OCI-LY7 (cell line): ENCODE data around the gene NAA20. TPM values are rescaled to one million over a fixed set of nuclear protein-coding genes. Genes with fewer than 3 reads are reported as not detected.

Experiments
- BruUV-seq: library from RNA; stranded (reverse); fragments of 400-500 nt; replicated peaks from 2 replicates; lab custom pipeline; 2021; lab: Mats Ljungman, UMichigan
- CTCF ChIA-PET: fragments of 300-600 bp; sonication (Branson Sonifier 250); formaldehyde crosslinking; loops from one replicate; lab custom pipeline; 2022; ENCODE audit warnings: antibody characterized with exemption; ENCODE audit not compliant: unreplicated experiment; lab: Charles Lee
- POLR2A ChIA-PET: fragments of 300-600 bp; sonication (Branson Sonifier 250); formaldehyde crosslinking; loops from one replicate; lab custom pipeline; 2022; ENCODE audit warnings: antibody characterized with exemption; lab: Charles Lee
- DNase-seq: peaks from one replicate; pipeline ENCODE4 v3.0.0-alpha.2; 2015; ENCODE audit warnings: low spot score
- H2AFZ ChIP-seq: fragments of 200-600 bp; sonication (generic), shearing (Covaris generic); 2 replicates; pipeline ENCODE4 v1.6.1; 2014; ENCODE audit warnings: mild to moderate bottlenecking, antibody characterized with exemption, low read length, moderate library complexity
- H3K27ac ChIP-seq: fragments of 200-600 bp; sonication (generic); 2 replicates; pipeline ENCODE4 v1.5.1; 2014; ENCODE audit warnings: mixed run types, low read depth, mild to moderate bottlenecking, moderate library complexity, low read length, inconsistent platforms; ENCODE audit not compliant: poor library complexity, severe bottlenecking
- H3K36me3 ChIP-seq: fragments of 200-600 bp; sonication (generic); 2 replicates; pipeline ENCODE4 v1.6.1; 2014; ENCODE audit warnings: mild to moderate bottlenecking, antibody characterized with exemption, low read length, moderate library complexity, mixed read lengths; ENCODE audit not compliant: insufficient read depth
- H3K4me1 ChIP-seq: fragments of 200-600 bp; sonication (generic); 2 replicates; pipeline ENCODE4 v1.5.1; 2014; ENCODE audit warnings: mild to moderate bottlenecking, low read length; ENCODE audit not compliant: insufficient read depth, poor library complexity, severe bottlenecking
- H3K4me2 ChIP-seq: fragments of 200-600 bp; sonication (generic); 2 replicates; pipeline ENCODE4 v1.6.1; 2014; ENCODE audit warnings: mild to moderate bottlenecking, low read length
- H3K4me3 ChIP-seq: fragments of 200-600 bp; sonication (generic); 2 replicates; pipeline ENCODE4 v1.5.1; 2014; ENCODE audit warnings: mild to moderate bottlenecking, low read depth, low read length; ENCODE audit not compliant: poor library complexity, severe bottlenecking
- H3K79me2 ChIP-seq: fragments of 200-600 bp; sonication (generic); 2 replicates; pipeline ENCODE4 v1.6.1; 2016; ENCODE audit warnings: low read depth, mild to moderate bottlenecking, low read length, moderate library complexity, mixed read lengths; ENCODE audit not compliant: insufficient read depth
- H3K9me2 ChIP-seq: fragments of 200-600 bp; sonication (generic); 2 replicates; pipeline ENCODE4 v1.6.1; 2016; ENCODE audit warnings: mild to moderate bottlenecking, low read length, mixed read lengths; ENCODE audit not compliant: insufficient read depth
- H3K9me3 ChIP-seq: fragments of 200-600 bp; sonication (generic); 2 replicates; pipeline ENCODE4 v1.6.1; 2014; ENCODE audit warnings: mild to moderate bottlenecking, mixed run types, low read length, mixed read lengths
- H4K20me1 ChIP-seq: fragments of 200-600 bp; sonication (generic); 2 replicates; pipeline ENCODE4 v1.6.1; 2014; ENCODE audit warnings: mild to moderate bottlenecking, antibody characterized with exemption, low read length, moderate library complexity, mixed read lengths; ENCODE audit not compliant: insufficient read depth
- CTCF ChIP-seq: fragments of 200-600 bp; sonication (generic); conservative IDR thresholded peaks from 2 replicates; pipeline ENCODE4 v1.5.1; 2014; ENCODE audit warnings: mild to moderate bottlenecking, antibody characterized with exemption, low read length, moderate library complexity, mixed read lengths
- EZH2phosphoT487 ChIP-seq: fragments of 200-600 bp; sonication (generic); IDR thresholded peaks from 2 replicates; pipeline ENCODE4 v1.6.1; 2018; ENCODE audit warnings: low read depth, borderline replicate concordance, mild to moderate bottlenecking, mixed run types, antibody characterized with exemption, low read length, moderate library complexity, mixed read lengths
- intact Hi-C: fragments of 100-400 bp; cut with micrococcal nuclease; formaldehyde crosslinking; loops from one replicate; pipeline ENCODE4 v1.10.0; 2022; ENCODE audit not compliant: unreplicated experiment
- total RNA-seq, 2 experiments: library from RNA; depleted of rRNA in 1 of 2; stranded (reverse); fragments of >200 nt in 1 of 2; shearing (Covaris generic) in 1 of 2; gene quantifications; 2 replicates each; pipeline ENCODE4 v1.2.3, GENCODE V29; 2014 to 2022

Gene NAA20
- total RNA-seq, 2 experiments from 2014 or later = 37.5 to 62.4 TPM

GRCh38 chr20:20063941-20064702, 47.0 kb downstream of the NAA20 start:
- no TSS peak for BruUV-seq
- no peaks in the 10 kb centered on the region for H3K36me3 ChIP-seq
- no peak overlapping the region for H3K4me3 ChIP-seq
- H2AFZ ChIP-seq = no peak overlapping the region
- intact Hi-C loops = no loop called here
- no peak overlapping the region for H3K27ac ChIP-seq
- CTCF ChIA-PET = no interaction called here
- no peaks in the 10 kb centered on the region for H3K4me1 ChIP-seq
- no peaks in the 10 kb centered on the region for H3K9me3 ChIP-seq
- H3K4me2 ChIP-seq = no peak overlapping the region
- DNase-seq = no peak
- POLR2A ChIA-PET = interaction anchor here (0.6 to 1.3 kb wide), 2 partner anchors 13 to 141 kb away, joined by 3 to 4 read pairs; no protein-coding TSS in a partner anchor
- H3K9me2 ChIP-seq = no peaks in the 10 kb centered on the region
- H3K79me2 ChIP-seq = no peaks in the 10 kb centered on the region
- TF ChIP-seq EZH2phosphoT487 (no peak), CTCF (no peak)
- H4K20me1 ChIP-seq = no peaks in the 10 kb centered on the region

DNA sequence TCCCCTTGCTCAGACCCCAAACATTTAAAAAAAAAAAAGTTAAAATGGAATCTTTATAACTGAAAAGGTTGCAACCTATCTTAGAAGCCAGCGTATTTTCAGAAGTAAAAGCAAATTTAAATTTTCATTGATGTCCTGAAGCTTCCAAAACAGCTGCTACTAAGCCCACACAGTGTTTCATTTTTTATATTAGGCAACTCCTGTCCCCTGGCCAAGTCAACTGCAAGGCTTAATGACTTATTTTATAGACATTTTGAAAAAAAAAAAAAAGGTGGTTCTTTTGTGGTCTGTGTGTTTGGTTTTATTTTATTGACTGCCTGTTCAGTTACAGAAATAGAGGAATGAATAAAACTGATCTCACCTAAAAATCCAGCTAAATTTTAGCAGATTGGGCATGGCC, 48.2 kb downstream of the NAA20 start:
- no peak overlapping the region for H3K4me2 ChIP-seq
- H2AFZ ChIP-seq = no peak overlapping the region
- H3K79me2 ChIP-seq = no peaks in the 10 kb centered on the region
- no peaks in the 10 kb centered on the region for H3K36me3 ChIP-seq
- DNase-seq = no peak
- ChIA-PET CTCF (no interaction called here), POLR2A (no interaction called here)
- no TSS peak for BruUV-seq
- intact Hi-C loops = no loop called here
- H3K4me1 ChIP-seq = no peaks in the 10 kb centered on the region
- no peak overlapping the region for H3K27ac ChIP-seq
- no peaks in the 10 kb centered on the region for H3K9me3 ChIP-seq
- no peak for TF ChIP-seq CTCF
- no peak for TF ChIP-seq EZH2phosphoT487
- no peak overlapping the region for H3K4me3 ChIP-seq
- no peaks in the 10 kb centered on the region for H3K9me2 ChIP-seq
- no peaks in the 10 kb centered on the region for H4K20me1 ChIP-seq
